Inflammatory macrophage treated with lipopolysaccharide for 4 hours (primary cell): ENCODE results near the gene DENND11.

Experiments
- DNase-seq: peaks from one replicate; pipeline ENCODE4 v3.0.0-alpha.2; 2020

DENND11 gene, protein sequence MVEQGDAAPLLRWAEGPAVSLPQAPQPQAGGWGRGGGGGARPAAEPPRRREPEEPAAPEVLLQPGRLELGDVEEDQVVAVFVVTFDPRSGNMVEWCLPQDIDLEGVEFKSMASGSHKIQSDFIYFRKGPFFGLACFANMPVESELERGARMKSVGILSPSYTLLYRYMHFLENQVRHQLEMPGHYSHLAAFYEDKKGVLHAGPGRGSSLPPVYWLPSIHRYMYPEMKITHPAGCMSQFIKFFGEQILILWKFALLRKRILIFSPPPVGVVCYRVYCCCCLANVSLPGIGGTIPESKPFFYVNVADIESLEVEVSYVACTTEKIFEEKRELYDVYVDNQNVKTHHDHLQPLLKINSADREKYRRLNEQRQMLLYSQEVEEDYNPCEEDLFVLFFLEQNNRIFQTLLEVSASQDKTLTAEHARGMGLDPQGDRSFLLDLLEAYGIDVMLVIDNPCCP

DNA sequence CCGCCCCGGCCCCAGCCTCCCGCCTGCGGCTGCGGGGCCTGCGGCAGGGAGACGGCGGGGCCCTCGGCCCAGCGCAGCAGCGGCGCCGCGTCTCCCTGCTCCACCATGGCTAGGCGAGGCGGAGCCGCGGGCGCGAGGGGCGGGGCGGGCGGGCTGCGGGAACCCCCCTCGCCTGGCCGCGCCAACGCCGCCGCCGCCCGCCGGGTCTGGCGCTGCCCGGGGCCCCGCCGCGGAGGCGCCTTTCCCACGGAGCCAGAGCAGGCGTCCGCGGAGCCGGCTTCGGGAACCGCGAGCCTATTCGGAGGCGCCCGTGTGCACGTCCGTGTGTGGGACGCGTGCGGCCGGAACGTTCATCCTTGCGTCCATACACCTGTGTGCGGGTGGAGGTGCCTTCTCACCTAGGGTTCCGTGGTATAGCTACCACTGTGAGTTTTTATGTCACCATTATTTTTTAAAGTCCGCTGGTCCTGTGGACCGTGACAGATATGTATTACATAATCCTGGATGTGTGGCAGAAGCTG lies at the start of gene DENND11:
Gene DENND11 (minus strand): TSS at position 120 of the 521 bp plus-strand sequence. CDS start 13 bp downstream, at position 107.
- peak; percentile 60 for DNase-seq

DNA sequence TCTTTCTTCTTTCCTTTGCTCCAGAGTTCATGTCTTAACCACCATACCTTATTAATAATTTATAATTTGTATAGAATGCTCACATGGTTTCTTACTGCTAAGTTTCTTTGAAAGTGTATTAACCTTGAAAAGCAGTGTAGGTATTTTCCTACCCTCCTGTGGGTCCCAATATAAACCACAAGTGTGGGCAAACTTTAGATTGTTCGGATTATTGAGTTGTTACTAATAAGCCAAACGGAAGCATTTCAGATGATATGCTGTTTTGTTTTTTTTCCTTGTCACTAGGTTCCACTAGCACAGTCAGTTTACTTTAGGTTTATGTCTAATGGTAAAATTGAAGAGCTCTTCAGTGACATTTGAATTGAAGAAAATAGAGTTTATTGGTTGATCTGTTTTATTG lies 46.4 kb upstream of the DENND11 start:
- no peak for DNase-seq

DNA sequence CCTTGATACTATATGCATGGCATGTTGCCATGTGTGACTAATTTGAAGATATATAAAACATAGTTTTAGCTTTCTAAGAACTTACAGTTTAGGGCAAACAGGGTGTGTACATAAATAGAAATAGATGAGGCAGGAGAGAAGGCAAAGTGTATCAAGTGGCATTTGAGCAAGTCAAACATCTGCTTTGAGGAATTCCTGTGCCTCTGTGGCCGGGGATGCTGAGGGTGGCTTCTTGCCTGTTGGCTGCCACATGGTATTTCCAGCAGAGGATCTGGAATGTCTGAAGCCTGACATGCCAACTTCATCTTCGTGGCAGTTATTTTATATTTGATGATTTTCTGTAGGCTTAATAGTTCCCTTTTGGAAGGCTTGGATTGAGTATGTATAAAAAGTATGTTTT lies 42.2 kb upstream of the DENND11 start:
- no peak for DNase-seq

DNA sequence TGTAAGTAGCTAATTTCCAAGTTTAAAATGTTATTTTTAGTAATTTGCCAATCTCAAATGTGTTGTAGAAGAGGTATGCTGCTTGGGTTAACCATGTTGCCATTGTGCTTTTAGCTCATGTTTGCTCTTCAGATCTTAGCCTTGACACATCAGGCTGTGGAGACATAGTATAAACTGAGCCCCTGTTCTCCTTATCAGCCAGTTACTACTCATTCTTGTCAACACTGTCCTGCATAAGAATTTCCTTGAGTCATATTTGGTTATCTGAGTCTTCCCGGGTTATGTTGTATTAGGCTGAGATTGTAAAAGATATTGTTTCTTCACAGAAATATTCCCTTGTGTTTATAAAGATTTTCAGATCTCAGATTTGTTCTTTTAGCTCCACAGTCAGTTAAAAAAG lies 40.3 kb upstream of the DENND11 start:
- DNase-seq, result no peak

DNA sequence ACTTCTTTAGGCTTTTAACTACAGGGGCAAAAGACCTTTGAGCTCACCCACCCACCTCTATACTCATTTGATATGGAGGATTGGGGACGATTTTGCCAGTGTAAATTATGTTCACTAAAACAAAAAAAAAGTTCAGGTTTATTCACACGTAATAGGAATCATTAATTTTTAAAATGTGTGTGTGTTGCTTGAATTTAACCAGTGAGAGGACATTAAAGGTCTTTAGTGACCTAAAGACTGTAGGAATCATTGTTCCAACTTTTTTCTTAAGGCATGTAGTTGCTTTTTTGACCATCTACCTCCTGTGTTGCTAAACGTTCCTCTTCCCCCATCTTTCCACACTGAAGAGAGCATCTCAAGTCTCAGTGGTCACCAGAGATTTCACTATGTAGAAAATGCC lies 37.3 kb upstream of the DENND11 start:
- DNase-seq, result no peak

DNA sequence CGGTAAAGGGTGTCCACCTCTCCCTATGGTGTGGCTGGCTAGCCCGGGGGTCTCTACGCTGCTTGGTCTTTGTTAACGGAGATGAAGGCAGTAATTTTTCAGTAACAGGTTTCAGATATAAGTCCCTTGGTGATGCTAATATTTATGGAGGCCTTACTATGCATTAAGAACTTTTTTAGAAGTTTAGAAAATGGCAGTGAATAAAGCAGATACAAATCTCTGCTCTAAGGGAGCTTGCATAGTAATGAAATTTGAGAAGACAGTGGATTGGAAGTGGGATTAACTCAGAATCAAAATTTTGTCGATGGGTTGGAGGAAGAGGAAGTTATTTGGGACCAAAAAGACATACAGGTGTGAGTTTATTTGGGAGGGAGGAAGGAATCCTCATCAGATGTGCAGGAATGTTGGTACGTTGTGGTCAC lies 36.6 kb upstream of the DENND11 start:
- DNase-seq, result no peak

DNA sequence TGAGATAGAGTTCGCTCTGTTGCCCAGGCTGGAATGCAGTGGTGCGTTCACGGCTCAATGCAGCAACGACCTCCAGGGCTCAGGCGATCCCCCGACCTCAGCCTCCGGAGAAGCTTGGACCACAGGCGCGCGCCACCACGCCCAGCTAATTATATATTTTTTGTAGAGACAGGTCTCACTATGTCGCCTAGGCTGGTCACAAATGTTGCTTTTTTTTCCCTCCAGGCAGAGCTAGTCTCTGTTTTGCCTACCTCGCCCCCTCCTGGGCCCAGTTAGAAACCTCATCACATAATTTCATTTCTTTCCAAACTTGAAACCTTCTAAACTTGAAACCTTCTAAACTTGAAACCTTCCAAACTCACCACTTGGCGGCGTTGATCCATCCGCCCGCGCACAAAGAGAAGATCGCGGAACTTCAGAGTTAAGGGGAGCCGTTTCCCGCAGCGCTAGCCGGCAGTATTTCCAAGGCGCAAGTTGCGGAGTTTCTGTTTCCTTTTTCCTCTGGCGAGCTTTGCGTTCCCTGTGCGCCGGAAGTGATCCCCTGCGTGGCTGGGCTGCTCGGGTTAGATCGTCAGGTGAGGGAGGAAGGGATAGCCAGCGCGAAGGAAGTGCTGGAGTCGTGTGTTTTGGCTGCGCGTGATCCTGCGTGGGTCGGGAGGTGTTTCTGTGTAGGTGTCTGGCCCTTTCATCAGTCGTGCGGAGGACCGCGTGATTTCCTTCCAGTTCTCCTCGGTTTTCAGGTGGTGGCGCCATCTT lies 36.0 kb upstream of the DENND11 start, which contains the start of gene SSBP1:
Gene SSBP1 (plus strand): TSS at position 523 of the 756 bp plus-strand sequence. CDS start 809 bp downstream, outside the sequence.
- peak; percentile 96 for DNase-seq

DNA sequence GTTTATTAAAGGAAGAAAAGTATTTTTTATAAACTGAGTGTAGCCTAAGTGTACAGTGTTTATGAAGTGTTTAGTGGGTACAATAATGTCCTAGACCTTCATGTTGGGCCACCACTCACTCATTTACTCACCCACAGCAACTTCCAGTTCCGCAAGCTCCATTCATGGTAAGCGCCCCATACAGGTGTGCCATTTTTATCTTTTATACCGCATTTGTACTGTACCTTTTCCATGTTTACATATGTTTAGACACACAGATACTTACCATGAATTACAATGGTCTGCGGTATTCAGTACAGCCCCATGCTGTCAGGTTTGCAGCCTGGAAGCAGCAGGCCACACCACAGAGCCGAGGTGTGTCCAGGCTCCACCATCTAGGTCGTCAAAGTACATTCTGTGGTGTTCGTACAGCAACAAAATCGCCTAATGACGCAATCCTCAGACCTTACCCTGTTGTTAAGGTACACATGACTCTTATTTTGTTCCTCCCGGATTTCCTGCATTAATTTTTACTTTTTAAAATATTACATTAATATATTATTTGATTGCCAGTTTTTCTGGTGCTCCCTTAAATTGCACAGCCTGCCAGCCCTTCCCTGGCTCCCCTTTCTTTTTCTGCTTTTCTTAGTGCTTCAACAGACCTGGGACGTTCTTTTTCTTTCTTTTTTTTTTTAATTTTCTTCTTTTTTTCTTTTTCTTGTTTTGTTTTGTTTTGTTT lies 35.3 kb upstream of the DENND11 start:
- peak; percentile 26 for DNase-seq

DNA sequence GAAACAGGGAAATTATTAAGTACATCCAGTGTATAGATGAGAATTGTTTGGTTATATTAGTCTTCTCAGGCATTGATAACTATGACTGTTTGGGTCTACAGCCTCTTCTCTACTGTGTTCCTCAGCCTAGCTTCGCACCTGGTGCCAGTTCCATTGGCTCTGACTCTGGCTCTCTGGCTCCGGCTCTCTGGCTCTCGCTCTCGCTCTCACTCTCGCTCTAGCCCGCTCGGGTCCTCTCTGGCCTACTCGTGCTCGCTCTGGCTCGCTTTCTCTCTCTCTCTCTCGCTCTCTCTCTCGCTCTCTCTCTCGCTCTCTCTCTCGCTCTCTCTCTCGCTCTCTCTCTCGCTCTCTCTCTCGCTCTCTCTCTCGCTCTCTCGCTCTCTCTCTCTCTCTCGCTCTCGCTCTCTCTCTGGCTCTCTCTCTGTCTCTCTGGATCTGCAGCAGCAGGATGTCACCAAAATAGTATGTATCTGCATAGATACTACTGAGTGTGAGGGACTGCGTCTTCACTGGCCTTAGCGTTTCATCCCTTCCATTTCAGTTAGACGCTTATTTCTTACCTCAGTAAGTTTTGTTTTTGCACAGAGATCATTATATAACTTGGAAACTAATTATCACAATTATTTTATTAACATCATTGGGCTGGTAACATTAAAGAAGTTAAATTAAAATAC lies 29.6 kb upstream of the DENND11 start:
- no peak for DNase-seq

DNA sequence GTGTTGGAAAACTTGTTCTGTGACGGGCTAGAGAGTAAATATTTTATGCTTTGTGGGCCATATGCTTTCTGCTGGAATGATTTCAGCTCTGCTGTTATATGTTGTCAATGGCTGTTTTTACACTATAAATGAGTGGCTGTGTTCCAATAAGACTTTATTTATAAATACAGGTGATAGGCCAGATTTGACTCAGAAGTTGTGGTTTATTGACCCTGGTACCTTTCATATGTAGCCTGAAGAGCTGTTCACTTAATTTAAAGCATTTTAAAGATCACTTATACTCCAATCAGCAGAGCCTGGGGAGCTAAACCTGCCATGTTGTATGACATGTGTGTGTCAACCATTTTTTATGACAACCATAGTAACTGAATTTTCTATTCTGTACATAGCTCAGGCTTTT lies 27.1 kb upstream of the DENND11 start:
- no peak for DNase-seq

DNA sequence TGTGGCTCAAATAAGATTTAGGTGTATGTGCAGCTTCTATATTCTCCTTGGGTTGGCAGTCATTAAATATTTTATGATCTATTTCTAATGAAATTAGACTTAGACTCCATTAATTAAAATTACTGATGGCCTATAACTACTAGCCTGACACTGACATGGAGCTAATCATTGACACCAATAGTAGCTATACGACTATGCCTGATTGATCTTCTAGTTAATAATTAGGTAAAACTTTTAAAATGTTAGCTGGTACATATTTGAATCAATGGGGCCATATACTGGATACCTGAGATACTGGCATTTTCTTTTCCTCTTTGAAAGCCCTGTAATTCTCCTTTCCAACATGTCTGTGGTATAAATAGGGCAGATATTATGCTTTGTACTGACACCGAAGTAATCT lies 20.6 kb upstream of the DENND11 start:
- no peak for DNase-seq

DNA sequence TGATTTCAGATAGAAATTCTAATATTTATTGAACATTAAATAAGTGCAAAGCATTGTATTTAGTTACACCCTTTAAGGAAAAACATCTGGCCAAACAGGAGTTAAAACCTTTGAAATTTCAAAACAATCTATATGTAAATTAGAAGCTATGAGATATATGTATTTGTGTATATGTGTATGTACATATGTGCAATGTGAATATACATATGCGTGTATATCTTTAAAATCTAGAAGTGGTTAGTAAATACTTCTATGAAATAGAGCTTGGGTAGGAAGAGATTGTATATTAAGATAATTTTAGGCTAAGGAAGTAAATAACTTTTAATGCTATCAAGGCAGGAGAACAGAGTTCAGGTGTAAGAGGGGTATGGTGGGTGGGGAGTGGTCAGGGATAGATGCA lies 15.5 kb upstream of the DENND11 start:
- DNase-seq, result no peak

DNA sequence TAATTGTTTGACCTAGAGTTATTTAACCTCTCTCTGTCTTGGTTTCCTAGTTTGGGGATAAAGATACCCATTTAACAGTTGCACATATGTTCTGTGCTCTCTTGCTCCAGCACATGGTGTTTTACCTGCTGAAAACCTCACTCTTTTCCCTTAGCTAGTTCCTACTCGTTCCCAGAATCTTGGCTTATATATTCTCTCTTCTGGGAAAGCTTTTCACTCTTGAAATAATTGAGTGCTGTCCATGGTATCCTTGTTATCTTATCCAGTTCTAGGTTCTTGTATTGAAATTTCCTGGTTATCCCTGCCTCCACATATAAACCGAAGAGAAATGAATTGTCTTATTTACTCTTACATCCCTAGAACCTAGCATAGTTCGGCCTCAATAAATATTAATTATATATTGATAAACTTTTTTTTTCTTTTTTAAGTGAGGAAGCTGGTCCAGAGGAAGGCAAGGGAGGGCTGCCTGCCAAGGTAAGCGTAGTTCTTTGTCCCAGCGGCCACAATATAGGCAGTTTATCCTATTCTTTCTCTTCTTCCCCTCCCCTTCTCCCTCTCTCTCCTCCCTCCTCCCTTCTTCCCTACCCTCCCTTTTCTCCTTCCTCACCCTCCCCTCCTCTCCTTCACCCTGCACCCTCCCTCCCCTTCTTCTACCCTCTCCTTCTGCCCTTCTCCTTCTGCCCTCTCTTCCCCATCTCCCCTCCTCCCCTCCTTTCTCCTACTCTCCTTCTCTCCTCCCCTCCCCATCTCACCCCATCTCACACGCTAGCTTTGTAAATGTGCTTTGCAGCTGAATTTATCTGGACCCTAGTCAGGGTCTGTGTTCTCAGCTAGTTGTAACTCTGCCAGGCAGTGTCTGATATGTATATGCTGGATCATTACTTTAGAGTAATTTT lies 14.1 kb upstream of the DENND11 start:
- no peak for DNase-seq

DNA sequence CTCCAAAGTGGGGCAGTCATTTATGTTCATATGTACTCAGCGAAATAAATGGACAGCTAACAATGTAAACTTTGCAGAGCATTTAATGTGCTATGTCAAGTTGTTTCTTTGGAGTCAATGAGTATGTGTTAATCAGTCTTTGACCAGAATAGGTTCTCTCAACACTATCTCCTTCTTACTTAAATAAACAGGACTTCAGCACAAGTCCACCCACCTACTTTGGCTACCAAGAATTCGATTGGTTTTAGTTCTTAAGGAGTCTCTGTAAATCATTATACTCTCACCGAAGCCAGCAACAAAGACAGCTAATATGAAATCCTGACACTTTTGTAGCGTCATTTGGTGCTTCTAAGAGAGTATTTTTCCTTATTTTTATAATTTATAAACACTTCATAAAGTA lies 13.1 kb upstream of the DENND11 start:
- no peak for DNase-seq

DNA sequence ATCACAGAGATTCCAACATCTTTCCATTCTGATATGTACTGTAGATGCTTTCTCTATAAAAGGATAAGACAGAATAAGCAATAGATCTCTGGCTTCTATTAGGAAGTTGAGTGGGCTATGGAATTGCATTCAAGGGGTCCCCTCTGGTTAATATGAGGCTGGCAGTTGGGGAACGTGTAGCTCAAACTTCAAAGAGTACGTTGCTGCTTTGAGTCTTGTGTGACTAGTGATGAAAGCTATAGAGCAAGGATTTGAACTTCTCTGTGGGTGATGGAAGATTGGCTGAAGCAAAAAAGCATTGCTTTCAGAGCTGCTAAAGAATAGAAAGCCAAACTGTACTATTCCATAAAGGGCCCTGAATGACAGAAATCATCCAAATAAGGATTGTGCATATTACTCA lies 12.6 kb upstream of the DENND11 start:
- DNase-seq, result no peak

DNA sequence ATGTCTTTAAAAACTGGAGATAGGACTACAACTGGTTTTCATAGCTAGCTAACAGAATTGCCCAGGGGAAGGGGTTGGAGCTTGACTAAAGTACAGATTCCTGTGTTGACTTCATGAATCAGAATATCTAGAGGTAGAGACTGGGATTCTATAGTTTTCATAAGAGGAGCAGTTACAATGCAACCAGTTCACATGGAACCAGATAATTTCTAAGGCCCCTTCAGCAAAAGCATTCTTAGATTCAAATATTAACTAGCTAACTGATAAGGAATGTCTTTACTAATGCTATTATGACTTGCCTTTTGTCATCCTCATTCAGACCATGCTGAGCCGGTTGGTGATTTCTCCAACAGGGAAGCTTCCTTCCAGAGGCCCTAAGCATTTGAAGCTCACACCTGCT lies 11.9 kb upstream of the DENND11 start:
- no peak for DNase-seq

DNA sequence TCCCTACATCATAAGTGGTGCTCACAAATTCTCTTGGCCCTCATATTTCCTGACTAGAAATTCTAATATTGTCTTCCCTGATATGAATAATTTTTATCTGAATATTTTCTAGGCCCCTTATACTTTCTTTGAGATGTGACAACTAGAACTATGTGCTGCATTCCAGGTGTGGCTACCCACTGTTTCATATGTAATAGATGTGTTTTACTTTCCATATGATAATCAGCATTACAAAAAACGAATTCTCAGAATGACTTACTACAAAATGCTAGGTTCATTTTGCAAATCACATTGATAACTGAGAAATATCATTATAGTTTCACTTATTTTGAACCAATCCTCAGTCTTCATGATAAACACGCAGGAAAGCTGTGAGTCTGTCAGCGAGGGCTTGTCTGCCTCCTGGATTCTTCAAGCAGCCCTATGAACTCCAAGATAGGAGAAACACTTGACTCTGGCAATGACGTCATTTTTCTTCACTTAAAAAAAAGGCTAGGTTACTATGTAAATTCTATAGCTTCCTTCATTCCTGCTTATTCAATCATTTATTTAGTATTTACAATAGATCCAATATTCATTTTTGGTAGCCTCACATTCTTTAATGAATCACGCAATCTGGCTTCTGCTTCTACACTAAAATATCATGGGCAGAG lies 10.8 kb upstream of the DENND11 start:
- DNase-seq, result no peak

DNA sequence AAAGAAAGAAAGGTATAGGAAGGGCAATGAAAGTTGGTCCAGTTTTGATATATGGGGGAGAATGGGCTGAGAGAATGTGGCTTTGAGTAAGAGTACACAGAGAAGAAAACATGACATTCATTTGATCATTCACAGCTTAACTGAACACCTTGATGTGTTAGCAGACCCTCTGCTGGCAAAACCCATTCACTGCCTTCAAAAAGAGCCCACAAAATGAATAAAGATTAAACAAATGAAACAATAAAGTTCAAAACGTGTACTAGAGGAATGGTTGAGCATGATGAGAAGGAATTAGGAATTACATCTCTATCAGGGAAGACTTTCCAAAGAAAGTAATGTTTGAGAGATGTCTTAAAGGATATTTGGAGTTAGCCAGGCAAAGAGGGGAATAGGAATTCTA lies 8.3 kb upstream of the DENND11 start:
- no peak for DNase-seq

DNA sequence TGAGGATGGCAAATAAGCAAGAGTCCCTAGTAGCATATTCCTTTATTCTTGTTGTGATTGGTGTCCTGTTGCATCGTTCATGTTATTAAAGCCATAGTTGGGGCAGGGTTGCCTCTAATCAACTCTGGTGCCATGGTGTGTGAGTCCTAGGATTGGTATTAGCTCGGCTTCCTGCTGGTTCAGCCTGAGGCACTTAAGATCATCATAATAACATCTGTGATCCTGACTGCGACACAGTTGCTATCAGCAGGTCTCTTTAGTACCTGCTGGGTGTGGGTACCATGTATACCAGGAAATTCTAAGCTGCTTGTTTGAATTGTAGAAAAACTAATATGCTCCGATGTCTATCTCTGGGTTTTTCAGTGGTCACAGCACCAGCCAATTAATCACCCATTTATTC lies 7.8 kb upstream of the DENND11 start:
- no peak for DNase-seq

DNA sequence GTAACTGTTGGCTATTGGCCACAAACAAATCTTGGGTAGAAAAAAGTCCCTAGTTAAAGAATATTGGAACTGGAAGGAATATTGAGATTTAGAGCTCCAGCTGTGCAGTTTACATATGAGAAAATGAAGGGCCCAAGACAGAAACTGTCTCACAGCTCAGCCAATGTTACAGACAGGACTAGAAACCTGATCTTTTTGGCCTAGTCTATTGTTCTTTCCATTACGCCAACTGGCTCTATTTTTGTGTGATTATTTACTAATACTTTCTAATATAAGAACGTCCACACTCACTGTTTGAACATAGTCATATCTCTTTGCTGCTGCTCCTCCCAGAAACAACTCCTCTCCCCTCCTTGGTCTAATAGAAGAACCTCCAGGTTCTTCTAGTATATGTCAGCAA lies 7.4 kb upstream of the DENND11 start:
- no peak for DNase-seq

DNA sequence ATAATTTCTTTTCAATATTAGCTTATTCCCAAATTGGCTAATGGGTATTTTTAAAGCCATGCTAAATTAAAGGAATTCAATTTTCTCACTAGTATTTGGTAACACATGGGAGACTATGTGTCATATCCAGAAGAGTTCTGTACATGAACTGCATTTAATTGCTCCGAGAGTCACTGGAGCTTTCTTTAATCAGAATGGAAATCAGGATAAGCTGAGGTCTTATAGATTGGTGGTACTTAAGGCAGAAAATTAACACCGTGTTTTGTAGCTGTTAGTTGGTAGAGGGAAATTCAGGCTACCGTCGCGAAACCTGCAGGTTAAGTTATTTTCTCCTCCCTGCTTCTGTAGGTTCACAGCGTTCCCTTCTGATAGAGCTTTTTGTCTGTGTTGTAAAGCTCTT lies 6.4 kb upstream of the DENND11 start, which contains the start of gene WEE2:
Gene WEE2 (plus strand): TSS at position 3 of the 400 bp plus-strand sequence. CDS start 406 bp downstream, outside the sequence.
- no peak for DNase-seq
